Adrenal gland (tissue), 12 donors: ENCODE measurements around the gene WWOX. TPM values are rescaled to one million over a fixed set of nuclear protein-coding genes. Genes with fewer than 3 reads are reported as not detected.

Source experiments
- DNase-seq, 7 donors: peaks; one replicate each; pipeline ENCODE4 v3.0.0-alpha.2; 2019 to 2020
- H3K27ac ChIP-seq, 5 donors: fragments of 200-600 bp; sonication (generic) in 4 of 5; 1 replicate in 3 of 5; 2 replicates in 2 of 5; pipeline versions ENCODE4 v1.5.1 to v1.8.0; 2016 to 2020; ENCODE audit warnings: mild to moderate bottlenecking in 1 of 5
- H3K27me3 ChIP-seq: fragments of 200-600 bp; 2 replicates; pipeline ENCODE4 v1.8.0; 2021
- H3K36me3 ChIP-seq, 2 donors: fragments of 200-600 bp; replicated peaks in 1 of 2; 1 replicate in 1 of 2; 2 replicates in 1 of 2; pipeline versions ENCODE4 v1.5.1 to v1.8.0; 2018 to 2022
- H3K4me1 ChIP-seq, 2 donors: fragments of 200-600 bp; replicated peaks in 1 of 2; 1 replicate in 1 of 2; 2 replicates in 1 of 2; pipeline versions ENCODE4 v1.5.1 to v1.8.0; 2018 to 2021
- H3K4me3 ChIP-seq, 4 donors: fragments of 200-600 bp; sonication (generic) in 3 of 4; one replicate each; pipeline ENCODE4 v1.5.1; 2016 to 2018
- H3K9me3 ChIP-seq, 3 donors: fragments of 200-600 bp; sonication (generic) in 1 of 3; replicated peaks in 1 of 3; 1 replicate in 2 of 3; 2 replicates in 1 of 3; pipeline versions ENCODE4 v1.5.1 to v1.8.0; 2016 to 2021
- POLR2A ChIP-seq, 2 donors: fragments of 450-650 bp; IDR thresholded peaks; one replicate each; pipeline ENCODE4 v1.6.1; 2017; ENCODE audit warnings: antibody characterized with exemption in 2 of 2, mild to moderate bottlenecking in 2 of 2, moderate library complexity in 1 of 2
- WGBS, 4 donors: extraction: QIAGEN DNeasy Blood & Tissue Kit in 2 of 4; methylation state at CpG; one replicate each; pipeline versions ENCODE4 v1.1.5 to v1.1.7; 2013 to 2017; 5-methylcytosine and 5-hydroxymethylcytosine counted together
- intact Hi-C, 2 donors: fragments of 100-400 bp; cut with DNase I; formaldehyde crosslinking; loops; one replicate each; pipeline versions ENCODE4 v1.14.1 to v1.15.0; 2022 to 2023
- polyA plus RNA-seq, 3 donors: library from polyadenylated mRNA; stranded (reverse); fragments of 200-250 nt in 2 of 3; fragments of 350-450 nt in 1 of 3; fragmentation: Illumina TruSeq in 1 of 3; extraction: RNeasy Lipid Tissue Mini Kit (QIAGEN cat#74804) in 1 of 3; gene quantifications; one replicate each; pipeline ENCODE4 v1.2.3, GENCODE V29; 2013 to 2014
- total RNA-seq, 9 donors: library from RNA; depleted of rRNA in 4 of 9; stranded (reverse); fragments of >200 nt in 4 of 9; fragments of 120-200 nt in 1 of 9; fragmentation: NEBNext Ultra II Directional in 1 of 9; extraction: Animal tissue kit (Norgen Biotek cat#: 25700) in 1 of 9; gene quantifications; one replicate each; pipeline versions ENCODE4 v1.1.0 to v1.2.4, GENCODE V29; 2013 to 2023
- TF ChIP-seq, protein P1 (sequence below), 6 experiments: fragments of 450-650 bp in 4 of 6; fragments of 200-600 bp in 2 of 6; sonication (generic) in 1 of 6; IDR thresholded peaks; 1 replicate in 5 of 6; 2 replicates in 1 of 6; pipeline versions ENCODE4 v1.5.1 to v1.8.0; 2016 to 2021; ENCODE audit warnings: antibody characterized with exemption in 6 of 6, mild to moderate bottlenecking in 2 of 6, moderate library complexity in 1 of 6
- donor health status: healthy with polysubstance abuse.
- donor health status: Bipolar disorder and iron deficiency.
- donor health status: DM: yes; HTN: yes; CAD: no.
- donor health status: DM: no; HTN: no; CAD: no.
- donor health status: DM: no; HTN: no; CAD: no.
- donor health status: DM: yes; HTN: yes; CAD: no.

The WWOX gene
- total and polyA plus RNA-seq, 12 donors: 11.8 to 74.6 (median 20.5) TPM

DNA sequence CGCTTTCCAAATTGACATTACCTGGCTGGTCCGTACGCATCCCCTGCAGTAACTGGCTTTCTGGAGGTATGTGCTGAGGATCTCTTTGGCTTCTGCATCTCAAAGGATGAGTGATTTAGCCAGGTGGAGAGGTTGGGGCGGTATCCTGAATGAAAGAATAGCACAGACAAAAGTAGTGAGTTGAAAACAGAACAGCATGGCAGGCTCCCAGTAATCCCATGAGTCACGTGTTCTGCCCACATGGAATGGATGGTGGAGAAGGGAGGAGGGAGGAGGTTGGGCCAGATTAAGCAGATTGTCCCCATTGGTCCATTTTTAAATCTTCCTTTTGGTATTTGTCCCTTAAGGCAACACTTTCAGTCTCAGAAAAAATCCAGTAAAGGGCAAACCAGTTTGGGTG lies 176.0 kb downstream of the WWOX start:
- Histone ChIP-seq H3K27ac (no peak overlapping the region), H3K4me1 (no peaks in the 10 kb centered on the region), H3K9me3 (no peaks in the 10 kb centered on the region), H3K4me3 (no peak overlapping the region), H3K36me3 (no peaks in the 10 kb centered on the region), H3K27me3 (no peaks in the 10 kb centered on the region)
- 91 to 96% (median 93%) methylated on average over 5 of the region's 5 CpGs for WGBS, 4 donors
- TF ChIP-seq, protein P1, sequence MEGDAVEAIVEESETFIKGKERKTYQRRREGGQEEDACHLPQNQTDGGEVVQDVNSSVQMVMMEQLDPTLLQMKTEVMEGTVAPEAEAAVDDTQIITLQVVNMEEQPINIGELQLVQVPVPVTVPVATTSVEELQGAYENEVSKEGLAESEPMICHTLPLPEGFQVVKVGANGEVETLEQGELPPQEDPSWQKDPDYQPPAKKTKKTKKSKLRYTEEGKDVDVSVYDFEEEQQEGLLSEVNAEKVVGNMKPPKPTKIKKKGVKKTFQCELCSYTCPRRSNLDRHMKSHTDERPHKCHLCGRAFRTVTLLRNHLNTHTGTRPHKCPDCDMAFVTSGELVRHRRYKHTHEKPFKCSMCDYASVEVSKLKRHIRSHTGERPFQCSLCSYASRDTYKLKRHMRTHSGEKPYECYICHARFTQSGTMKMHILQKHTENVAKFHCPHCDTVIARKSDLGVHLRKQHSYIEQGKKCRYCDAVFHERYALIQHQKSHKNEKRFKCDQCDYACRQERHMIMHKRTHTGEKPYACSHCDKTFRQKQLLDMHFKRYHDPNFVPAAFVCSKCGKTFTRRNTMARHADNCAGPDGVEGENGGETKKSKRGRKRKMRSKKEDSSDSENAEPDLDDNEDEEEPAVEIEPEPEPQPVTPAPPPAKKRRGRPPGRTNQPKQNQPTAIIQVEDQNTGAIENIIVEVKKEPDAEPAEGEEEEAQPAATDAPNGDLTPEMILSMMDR (IDR thresholded peaks at IDR 0.05): no peak
- TF ChIP-seq POLR2A (IDR thresholded peaks at IDR 0.05): no peak
- intact Hi-C loops: no loop called here
- DNase-seq: no peak

GRCh38 chr16:78277321-78278055 lies 178.0 kb downstream of the WWOX start:
- TF ChIP-seq, protein P1 (IDR thresholded peaks at IDR 0.05): no peak
- TF ChIP-seq POLR2A (IDR thresholded peaks at IDR 0.05): no peak
- Histone ChIP-seq H3K36me3 (no peaks in the 10 kb centered on the region), H3K9me3 (no peaks in the 10 kb centered on the region), H3K4me1 (no peaks in the 10 kb centered on the region), H3K27me3 (no peaks in the 10 kb centered on the region), H3K4me3 (no peak overlapping the region), H3K27ac (no peak overlapping the region)
- no peak for DNase-seq
- intact Hi-C loops: no loop called here
- WGBS, 4 donors: 56 to 72% (median 61%) methylated on average over 12 of the region's 12 CpGs

GRCh38 chr16:78278056-78278450 lies 178.6 kb downstream of the WWOX start:
- no peak overlapping the region for H3K4me3 ChIP-seq
- no peaks in the 10 kb centered on the region for H3K4me1 ChIP-seq
- H3K9me3 ChIP-seq: no peaks in the 10 kb centered on the region
- DNase-seq: no peak
- H3K27ac ChIP-seq: no peak overlapping the region
- intact Hi-C loops: no loop called here
- TF ChIP-seq, protein P1 (IDR thresholded peaks at IDR 0.05): no peak
- TF ChIP-seq POLR2A (IDR thresholded peaks at IDR 0.05): no peak
- H3K27me3 ChIP-seq: no peaks in the 10 kb centered on the region
- 88 to 95% (median 91%) methylated on average over 3 of the region's 3 CpGs for WGBS, 4 donors
- H3K36me3 ChIP-seq: no peaks in the 10 kb centered on the region

GRCh38 chr16:78281115-78281514 lies 181.7 kb downstream of the WWOX start:
- TF ChIP-seq, protein P1 (IDR thresholded peaks at IDR 0.05): no peak
- no peak for TF ChIP-seq POLR2A (IDR thresholded peaks at IDR 0.05)
- no peak overlapping the region for H3K27ac ChIP-seq
- intact Hi-C loops: no loop called here
- H3K9me3 ChIP-seq: no peaks in the 10 kb centered on the region
- 65 to 94% (median 78%) methylated on average over 6 of the region's 6 CpGs for WGBS, 4 donors
- DNase-seq: no peak
- no peaks in the 10 kb centered on the region for H3K4me1 ChIP-seq
- no peak overlapping the region for H3K4me3 ChIP-seq
- no peaks in the 10 kb centered on the region for H3K36me3 ChIP-seq
- H3K27me3 ChIP-seq: no peaks in the 10 kb centered on the region
